Effector memory CD4-positive, alpha-beta T cell (primary cell): ENCODE data around the gene AOC3.
"Not testable (repeated sequence)": the region's sequence is repeated elsewhere in the genome, so short reads cannot be mapped to it uniquely, and the experiment has no call there.

ENCODE experiments used
- DNase-seq, 3 donors: peaks; one replicate each; pipeline ENCODE4 v3.0.0-alpha.2; 2020
- H3K27ac ChIP-seq: 2 replicates; pipeline ENCODE4 v1.7.0; 2013; ENCODE audit warnings: mild to moderate bottlenecking, low read length, moderate library complexity; ENCODE audit not compliant: insufficient read depth, poor library complexity, severe bottlenecking
- H3K27me3 ChIP-seq: replicated peaks from 2 replicates; pipeline ENCODE4 v1.7.0; 2013; ENCODE audit warnings: mild to moderate bottlenecking, low read length; ENCODE audit not compliant: insufficient read depth, control insufficient read depth, poor library complexity, severe bottlenecking
- H3K36me3 ChIP-seq: 2 replicates; pipeline ENCODE4 v1.7.0; 2013; ENCODE audit warnings: mild to moderate bottlenecking, low read length, moderate library complexity; ENCODE audit not compliant: control insufficient read depth, insufficient read depth
- H3K4me1 ChIP-seq: 2 replicates; pipeline ENCODE4 v1.7.0; 2013; ENCODE audit warnings: low read length, mild to moderate bottlenecking; ENCODE audit not compliant: control insufficient read depth, insufficient read depth, poor library complexity, severe bottlenecking
- H3K4me3 ChIP-seq: 2 replicates; pipeline ENCODE4 v1.7.0; 2013; ENCODE audit warnings: low read length, low read depth, mild to moderate bottlenecking; ENCODE audit not compliant: insufficient read depth, poor library complexity, severe bottlenecking
- H3K9me3 ChIP-seq: 2 replicates; pipeline ENCODE4 v1.7.0; 2013; ENCODE audit warnings: mild to moderate bottlenecking, low read length, moderate library complexity; ENCODE audit not compliant: control insufficient read depth

AOC3 gene

GRCh38 chr17:42891539-42892152, 40.6 kb downstream of the AOC3 start:
- Histone ChIP-seq H3K4me1 (no peaks in the 10 kb centered on the region), H3K9me3 (no peaks in the 10 kb centered on the region), H3K36me3 (no peaks in the 10 kb centered on the region), H3K27me3 (no peaks in the 10 kb centered on the region), H3K27ac (no peak overlapping the region), H3K4me3 (no peak overlapping the region)
- DNase-seq = no peak

GRCh38 chr17:42893359-42893758, 42.4 kb downstream of the AOC3 start:
- Histone ChIP-seq H3K27ac (no peak overlapping the region), H3K4me3 (no peak overlapping the region), H3K27me3 (no peaks in the 10 kb centered on the region), H3K9me3 (no peaks in the 10 kb centered on the region), H3K36me3 (no peaks in the 10 kb centered on the region), H3K4me1 (no peaks in the 10 kb centered on the region)
- no peak for DNase-seq

GRCh38 chr17:42894283-42895184, 43.5 kb downstream of the AOC3 start:
- H3K4me3 ChIP-seq = no peak overlapping the region
- H3K36me3 ChIP-seq = no peaks in the 10 kb centered on the region
- no peaks in the 10 kb centered on the region for H3K27me3 ChIP-seq
- no peaks in the 10 kb centered on the region for H3K4me1 ChIP-seq
- no peaks in the 10 kb centered on the region for H3K9me3 ChIP-seq
- H3K27ac ChIP-seq = no peak overlapping the region
- no peak for DNase-seq

- no peaks in the 10 kb centered on the region for H3K9me3 ChIP-seq
- no peaks in the 10 kb centered on the region for H3K36me3 ChIP-seq
- no peak for DNase-seq
- no peaks in the 10 kb centered on the region for H3K27me3 ChIP-seq
- no peaks in the 10 kb centered on the region for H3K4me1 ChIP-seq
- H3K4me3 ChIP-seq = no peak overlapping the region
- no peak overlapping the region for H3K27ac ChIP-seq
Measured at GRCh38 chr17:42895185-42895555, 44.2 kb downstream of the AOC3 start.

GRCh38 chr17:42898147-42898811, 47.3 kb downstream of the AOC3 start:
- Histone ChIP-seq H3K36me3 (no peaks in the 10 kb centered on the region), H3K27ac (no peak overlapping the region), H3K27me3 (no peaks in the 10 kb centered on the region), H3K4me3 (no peak overlapping the region), H3K9me3 (no peaks in the 10 kb centered on the region), H3K4me1 (no peaks in the 10 kb centered on the region)
- DNase-seq = no peak

GRCh38 chr17:42899981-42900380, 49.0 kb downstream of the AOC3 start:
- DNase-seq, H3K27ac ChIP-seq, H3K27me3 ChIP-seq, H3K36me3 ChIP-seq, H3K4me1 ChIP-seq, H3K4me3 ChIP-seq, H3K9me3 ChIP-seq: not testable (repeated sequence)

GRCh38 chr17:42900460-42901331, 49.7 kb downstream of the AOC3 start, which contains the start of gene G6PC1:
G6PC1 (plus strand) TSS chr17:42900799; CDS start chr17:42900877, 78 bp downstream.
- no peaks in the 10 kb centered on the region for H3K36me3 ChIP-seq
- no peak within 1 kb of the TSS for H3K27ac ChIP-seq
- H3K9me3 ChIP-seq = no peaks in the 10 kb centered on the region
- H3K27me3 ChIP-seq = no peaks in the 10 kb centered on the region
- DNase-seq = no peak
- H3K4me3 ChIP-seq = no peak within 1 kb of the TSS
- H3K4me1 ChIP-seq = no peaks in the 10 kb centered on the region

GRCh38 chr17:42901535-42902229, 50.7 kb downstream of the AOC3 start:
- Histone ChIP-seq H3K4me3 (no peak overlapping the region), H3K27me3 (no peaks in the 10 kb centered on the region), H3K27ac (no peak overlapping the region), H3K4me1 (no peaks in the 10 kb centered on the region), H3K9me3 (no peaks in the 10 kb centered on the region), H3K36me3 (no peaks in the 10 kb centered on the region)
- DNase-seq = no peak

- Histone ChIP-seq H3K36me3 (no peaks in the 10 kb centered on the region), H3K27ac (no peak overlapping the region), H3K4me3 (no peak overlapping the region), H3K9me3 (no peaks in the 10 kb centered on the region), H3K27me3 (no peaks in the 10 kb centered on the region), H3K4me1 (no peaks in the 10 kb centered on the region)
- DNase-seq = no peak
Measured at GRCh38 chr17:42904110-42904469, 53.1 kb downstream of the AOC3 start.
